HG03175 (cell line): ENCODE data around the gene LSMEM2.
"Not testable (repeated sequence)": the region's sequence is repeated elsewhere in the genome, so short reads cannot be mapped to it uniquely, and the experiment has no call there.

ENCODE experiments used
- ATAC-seq: cut with Tn5 transposase; IDR thresholded peaks from one replicate; pipeline ENCODE4 v1.9.1; 2021; ENCODE audit warnings: mild to moderate bottlenecking, moderate library complexity; ENCODE audit not compliant: unreplicated experiment

LSMEM2 gene

DNA sequence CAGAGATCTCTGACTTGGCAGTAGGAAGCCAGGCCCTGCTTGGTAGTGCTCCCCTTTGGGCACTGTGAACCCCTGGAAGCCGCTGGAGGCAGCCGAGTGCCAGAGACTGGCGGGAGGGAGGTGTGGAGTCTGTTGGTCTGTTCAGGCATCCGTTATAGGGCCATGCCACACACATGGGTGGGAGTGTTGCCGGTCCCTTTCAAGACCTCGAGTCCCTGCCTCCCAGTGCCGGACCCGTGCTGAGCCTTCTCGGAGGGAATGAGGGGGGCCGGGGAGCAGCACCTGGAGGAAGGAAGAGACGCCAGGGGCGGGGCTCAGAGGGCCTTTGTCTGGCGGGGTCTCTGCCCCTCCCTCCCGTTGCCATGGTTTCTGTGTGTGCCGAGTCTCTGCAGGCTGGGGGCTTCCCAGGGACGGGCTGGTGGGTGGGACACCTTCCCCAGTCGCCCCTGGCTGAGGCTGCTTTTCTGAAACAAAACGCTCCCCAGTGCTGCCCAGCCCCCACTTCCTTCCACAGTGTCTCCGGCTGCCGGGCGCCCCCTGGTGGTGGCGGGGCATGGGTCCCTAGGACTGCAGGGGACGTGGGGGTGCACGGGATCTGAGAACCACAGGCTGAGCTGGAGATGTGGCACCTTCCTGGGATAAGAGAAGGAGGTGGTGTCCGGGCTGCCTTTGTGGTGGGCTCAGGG lies 32.9 kb upstream of the LSMEM2 start:
- peak; percentile 71 for ATAC-seq

DNA sequence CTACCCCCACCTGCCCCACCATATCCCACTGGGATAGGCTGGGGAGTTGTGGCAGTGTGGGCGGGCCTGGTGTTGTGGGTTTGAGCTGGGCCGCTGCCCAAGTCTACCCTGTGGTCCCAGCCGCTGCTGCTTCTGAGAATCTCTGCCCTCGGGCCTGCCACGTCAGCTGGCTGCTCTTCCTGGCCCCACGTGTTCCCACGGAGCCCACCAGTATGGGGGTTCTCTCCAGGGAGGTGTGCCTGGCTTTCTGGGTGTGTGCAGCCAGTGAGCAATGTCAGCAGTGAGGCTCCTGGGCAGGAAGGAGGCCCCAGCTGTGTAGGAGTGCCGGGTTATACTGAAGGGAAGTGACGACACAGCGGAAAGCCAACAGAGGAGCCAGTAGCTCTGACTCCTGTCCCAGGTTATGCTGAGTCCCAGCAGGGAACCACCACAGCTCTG lies 32.4 kb upstream of the LSMEM2 start:
- peak; percentile 49 for ATAC-seq

DNA sequence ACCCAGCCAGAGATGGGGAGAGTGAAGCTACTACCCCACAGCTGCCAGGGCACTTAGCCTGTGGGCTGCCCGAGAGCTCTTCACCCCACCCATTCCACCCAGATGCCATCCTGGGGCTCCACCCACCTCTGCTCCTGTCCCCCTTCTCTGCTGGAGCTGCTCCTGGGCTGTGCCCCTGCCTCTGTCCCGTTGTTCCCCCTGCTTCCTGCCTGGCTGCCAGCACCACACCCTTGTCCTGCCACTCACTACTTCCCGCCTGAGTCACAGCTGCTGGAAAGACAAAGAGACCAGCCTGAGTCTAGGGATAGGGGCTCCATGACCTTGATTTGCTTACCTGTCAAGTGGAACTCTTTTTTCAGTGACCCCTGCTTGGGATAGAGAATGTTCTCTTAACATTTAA lies 30.5 kb upstream of the LSMEM2 start:
- no peak for ATAC-seq

DNA sequence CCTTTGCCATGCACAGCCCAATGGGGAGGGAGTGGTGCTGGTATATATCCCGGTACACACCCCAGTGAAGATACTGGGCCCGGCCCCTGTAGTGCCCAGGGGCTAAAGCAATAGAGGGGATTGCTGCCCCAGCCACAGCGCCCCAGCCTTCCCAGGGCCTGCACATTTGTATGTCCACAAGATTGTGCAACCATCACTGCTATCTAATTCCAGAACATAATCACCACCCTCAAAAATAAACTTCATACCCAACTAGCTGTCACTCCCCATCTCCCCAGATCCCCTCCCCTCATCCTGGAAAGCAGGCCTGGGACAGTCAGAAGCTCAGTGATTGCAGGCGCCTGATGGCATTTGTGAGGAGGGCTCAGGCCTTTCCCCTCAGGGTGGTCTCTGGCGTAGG lies 29.4 kb upstream of the LSMEM2 start:
- ATAC-seq = no peak

DNA sequence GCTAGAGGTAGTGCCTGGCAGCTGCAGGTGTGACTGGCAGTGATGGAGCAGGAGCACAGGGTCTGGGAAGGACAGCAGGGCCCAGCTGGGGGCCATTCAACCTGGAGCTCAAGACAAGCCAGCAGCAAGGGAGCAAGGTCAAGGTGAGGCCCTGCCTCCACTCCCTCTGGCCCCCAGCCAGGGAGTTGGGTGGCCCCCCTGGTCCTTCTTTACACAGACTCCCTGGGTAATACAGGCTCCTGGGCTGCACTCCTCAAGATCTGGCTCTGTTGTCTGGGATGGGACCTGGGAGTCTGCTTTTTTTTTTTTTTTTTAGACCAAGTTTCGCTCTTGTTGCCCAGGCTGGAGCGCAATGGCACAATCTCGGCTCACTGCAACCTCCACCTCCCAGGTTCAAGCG lies 28.4 kb upstream of the LSMEM2 start:
- ATAC-seq = no peak

DNA sequence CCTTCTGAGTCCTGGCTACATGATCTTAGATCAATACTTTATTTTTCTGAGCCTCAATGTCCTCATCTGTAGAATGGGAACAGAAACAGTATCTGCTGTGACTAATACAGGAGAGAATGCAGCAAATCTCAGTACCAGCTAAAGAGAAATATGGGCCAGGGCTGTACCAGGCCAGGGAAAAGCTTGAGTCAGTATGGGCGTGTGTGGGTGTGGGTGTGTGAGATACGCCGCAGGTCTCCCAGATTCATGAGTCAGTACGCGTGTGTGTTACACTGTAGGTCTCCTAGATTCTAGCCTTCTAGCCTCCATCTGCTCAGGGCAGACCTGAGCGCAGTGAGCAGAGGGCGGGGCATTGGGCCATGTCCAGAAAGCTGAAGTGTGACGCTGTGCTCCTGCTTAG lies 27.7 kb upstream of the LSMEM2 start:
- no peak for ATAC-seq

DNA sequence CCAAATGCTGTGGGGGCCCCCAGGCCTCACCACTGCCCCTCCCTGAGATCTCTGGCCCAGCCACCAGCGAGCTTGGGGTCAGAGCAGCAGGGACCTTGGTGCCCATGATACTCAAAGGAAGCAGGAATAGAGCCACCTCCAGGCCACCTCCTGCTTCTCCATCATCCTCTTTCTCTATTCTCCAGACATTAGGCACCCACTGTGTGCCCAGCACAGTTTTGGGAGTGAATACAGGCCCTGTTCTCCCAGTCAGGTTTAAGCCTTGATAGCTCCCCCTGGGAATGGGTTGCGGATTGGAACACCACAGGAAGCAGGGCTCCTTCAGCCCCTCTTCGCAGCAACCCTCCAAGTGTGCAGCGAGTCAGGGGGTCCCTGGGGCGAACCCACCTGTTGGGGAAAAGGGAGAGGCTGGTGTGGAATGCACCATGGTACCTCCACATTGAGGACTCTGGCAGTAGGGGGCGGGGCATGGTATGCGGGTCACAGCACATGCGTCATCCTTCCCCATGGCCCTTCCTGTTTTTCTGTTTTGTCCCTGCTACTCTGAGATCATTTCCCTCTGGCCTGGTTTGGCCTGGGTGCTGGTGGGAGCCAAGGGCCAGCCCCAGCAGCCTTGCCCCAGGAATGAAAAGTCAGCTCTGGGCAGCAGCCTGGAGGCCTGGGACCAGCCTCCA lies 24.2 kb upstream of the LSMEM2 start:
- no peak for ATAC-seq

DNA sequence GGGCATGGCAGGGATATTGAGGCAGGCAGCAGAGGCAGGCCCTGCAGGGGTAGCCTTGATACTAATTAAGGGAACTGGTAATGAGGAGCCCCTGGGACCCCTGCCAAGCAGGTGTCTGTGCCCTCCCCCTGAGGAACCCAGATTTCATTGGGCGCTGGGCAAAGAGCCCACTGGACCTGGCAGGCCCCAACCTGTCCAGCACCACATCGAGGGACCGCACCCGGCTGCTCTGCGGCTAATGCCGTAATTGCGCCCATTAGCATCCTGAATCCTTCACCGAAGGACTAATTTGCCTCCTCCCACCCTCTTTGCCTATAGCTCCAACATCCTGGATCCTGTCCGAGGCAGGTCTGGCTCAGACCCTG lies 23.7 kb upstream of the LSMEM2 start:
- ATAC-seq = no peak

DNA sequence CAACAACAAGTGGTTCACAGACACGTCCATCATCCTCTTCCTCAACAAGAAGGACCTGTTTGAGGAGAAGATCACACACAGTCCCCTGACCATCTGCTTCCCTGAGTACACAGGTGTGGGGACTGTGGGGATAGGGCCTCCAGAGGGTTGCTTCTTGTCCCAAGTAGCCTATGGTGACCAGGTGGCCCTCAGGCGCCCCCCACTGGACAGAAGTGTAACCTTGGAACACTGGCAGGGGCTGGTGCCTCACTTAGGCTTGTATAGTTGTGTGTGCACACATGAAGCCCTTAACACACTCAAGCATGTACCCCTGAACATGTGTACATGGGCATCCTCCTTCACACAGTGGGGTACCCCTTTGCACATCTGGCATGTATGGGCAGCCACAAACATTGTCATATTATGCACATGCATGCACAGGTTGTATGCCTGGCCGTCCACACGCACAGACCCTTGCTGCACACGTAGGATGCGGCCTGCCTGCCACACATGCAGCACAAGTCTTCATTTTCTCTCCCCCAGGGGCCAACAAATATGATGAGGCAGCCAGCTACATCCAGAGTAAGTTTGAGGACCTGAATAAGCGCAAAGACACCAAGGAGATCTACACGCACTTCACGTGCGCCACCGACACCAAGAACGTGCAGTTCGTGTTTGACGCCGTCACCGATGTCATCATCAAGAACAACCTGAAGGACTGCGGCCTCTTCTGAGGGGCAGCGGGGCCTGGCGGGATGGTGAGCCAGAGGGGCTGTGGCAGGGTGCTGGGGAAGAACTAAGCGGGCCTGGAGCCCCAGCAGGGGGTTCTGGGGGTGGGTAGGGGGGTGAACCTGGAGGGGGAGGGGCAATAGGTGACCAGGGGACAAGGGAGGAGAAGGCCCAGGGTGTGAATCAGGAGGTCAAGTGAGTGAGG lies 21.7 kb upstream of the LSMEM2 start:
- no peak for ATAC-seq

DNA sequence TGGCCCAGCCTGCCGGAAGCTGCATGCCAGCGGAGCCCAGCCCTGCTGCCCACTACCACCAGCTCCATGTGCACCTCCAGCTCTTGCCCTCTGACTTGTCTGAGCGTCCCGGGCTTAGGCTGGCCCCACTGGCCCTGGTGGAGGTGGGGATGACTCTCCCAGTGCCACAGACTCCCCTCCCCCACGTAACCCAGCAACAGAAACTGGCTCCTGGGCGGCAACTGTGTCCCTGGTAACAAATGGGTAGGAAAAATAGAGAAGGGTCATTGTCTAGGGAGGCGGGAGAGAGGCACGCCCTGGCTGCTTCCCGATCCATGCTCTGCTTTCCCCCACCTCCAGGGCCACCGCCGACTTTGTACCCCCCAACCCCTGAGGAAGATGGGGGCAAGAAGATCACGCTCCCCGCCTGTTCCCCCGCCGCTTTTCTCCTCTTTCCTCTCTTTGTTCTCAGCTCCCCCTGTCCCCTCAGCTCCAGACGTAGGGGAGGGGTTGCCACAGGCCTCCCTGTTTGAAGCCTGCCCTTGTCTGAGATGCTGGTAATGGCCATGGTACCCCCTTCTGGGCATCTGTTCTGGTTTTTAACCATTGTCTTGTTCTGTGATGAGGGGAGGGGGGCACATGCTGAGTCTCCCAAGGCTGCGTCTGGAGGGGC lies 20.7 kb upstream of the LSMEM2 start:
- ATAC-seq = no peak

DNA sequence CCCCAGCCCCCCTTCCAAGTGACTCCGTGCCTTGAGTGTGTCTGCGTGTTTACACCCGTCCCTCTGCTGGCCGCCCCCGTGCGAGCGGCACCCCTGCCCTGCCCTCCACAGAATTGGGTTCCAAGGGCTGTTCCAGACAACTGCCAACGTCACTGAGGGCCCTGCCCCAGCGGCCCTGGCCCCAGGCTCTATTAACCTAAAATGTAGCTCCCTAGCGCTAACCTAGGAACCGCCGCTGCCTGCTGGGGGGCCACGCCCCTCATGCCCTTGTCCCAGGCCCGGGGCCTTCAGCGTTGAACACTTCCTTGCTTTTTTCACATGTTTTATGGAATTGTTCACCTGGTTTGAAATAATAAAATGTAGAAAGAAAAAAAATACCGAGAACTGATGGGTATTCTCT lies 19.9 kb upstream of the LSMEM2 start:
- ATAC-seq = no peak

DNA sequence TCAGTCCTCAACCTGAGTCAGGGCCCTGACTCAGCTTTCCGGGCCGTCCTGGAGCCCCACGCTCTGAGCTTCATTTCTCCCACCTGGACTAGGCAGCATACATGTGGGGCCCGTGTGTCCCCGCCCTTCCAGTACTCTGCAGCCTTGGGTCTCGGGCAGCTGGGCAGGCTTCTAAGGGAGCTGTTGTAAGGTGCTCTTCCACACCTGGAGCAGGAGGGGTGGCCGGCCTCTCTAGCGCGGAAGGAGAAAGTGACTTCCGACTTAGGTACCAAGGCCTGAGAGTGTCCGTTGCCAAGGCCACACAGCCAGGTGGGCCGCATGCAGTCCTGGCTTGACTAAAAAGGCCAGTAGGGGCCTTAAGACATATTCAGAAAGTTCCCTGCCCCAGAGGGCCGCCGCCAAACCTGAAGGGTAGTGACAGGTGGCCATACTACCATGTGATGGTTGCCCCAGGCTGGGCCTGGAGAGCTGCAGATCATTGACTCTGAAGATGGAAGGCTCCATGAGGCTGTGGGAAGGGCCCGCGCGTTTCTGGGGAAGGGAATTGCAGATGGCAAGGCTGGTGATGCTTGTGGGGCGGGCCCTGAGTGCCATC lies 19.4 kb upstream of the LSMEM2 start:
- ATAC-seq = peak; percentile 15

DNA sequence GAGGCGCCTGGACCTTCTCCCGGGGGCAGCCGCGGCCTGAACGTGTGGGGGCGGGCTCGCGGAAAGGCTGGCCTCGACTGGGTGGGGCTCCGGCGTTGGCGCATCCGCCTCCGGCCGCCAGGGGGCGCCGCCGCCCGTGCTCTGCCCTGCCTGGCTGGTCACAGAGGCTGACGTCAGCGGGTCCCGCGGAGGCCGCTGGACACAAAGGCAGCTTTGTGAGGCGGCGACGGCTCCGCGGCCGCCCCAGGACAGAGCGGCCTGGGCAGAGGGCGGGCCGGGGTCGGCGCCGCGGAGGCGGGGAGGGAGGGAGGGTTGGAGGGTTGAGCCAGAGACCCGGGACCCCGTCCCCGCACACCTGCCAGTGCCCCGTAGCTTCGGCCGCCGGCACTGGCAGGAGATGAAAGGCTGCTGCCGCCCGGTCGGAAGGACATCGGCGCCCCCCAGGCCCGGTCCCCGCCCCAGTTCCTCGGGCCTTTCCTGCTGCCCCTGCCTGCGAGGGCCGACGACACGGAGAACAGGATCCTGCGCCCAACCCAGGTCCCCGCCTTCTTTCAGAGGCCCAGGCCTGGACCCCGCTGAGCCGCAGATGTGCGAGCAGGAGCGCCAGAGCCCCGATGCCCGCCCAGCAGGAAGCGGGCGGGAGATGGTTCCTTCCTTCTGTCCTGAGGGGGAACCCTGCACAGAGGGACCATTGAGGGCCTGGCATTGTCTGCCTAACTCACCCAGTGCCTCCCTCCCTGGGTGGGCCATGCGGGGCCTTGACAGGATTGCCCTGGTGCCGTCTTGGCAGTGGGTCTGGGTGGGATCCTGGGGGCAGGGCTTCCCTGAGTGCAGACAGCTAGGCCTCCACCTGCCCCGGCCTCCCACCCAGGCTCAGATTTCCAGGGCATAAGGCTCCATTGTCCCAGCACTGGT lies 18.6 kb upstream of the LSMEM2 start:
- ATAC-seq = peak; percentile 84

DNA sequence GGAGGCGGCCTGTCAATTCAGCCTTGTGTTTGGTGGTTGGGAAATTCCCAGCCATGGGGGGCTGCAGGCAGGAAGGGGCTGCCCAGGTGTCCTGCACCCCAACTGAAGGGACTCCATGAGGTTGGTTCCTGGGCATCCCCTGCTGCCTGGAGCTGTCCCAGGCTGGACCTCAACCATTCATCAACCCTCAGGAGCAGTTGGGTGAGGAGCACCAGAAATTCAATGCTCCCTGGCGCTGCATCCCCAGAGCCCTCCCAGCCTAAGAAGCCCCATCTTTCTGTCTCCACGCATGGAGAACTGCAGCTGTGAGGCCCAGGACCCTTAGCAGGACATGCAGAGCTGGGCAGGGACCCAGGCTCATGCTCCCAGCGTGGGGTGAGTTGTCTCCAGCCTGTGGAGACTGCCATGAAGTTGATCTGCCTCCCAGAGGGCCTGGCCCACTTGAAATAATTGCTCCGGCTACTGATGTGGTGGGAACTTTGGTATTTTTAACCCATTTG lies 17.9 kb upstream of the LSMEM2 start:
- no peak for ATAC-seq

DNA sequence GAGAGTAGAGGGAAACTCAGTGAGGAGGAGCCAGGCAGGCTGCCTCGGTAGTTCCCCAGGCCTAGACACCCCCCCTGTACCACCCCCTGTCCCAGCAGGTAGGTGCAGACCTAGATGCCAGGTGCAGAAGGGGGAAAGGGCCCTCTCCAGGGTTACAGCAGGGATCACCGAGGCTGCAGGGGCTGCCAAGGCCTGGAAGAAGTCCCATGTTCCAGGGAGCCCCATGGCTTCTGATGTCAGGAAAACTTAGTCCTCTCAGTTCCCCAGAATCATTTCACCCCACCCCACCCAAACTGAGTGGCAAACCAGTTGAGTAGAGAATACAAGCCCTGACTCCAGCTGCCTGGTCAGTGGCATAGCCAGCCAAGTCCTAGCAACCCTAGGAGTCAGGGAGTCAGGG lies 17.4 kb upstream of the LSMEM2 start:
- no peak for ATAC-seq

DNA sequence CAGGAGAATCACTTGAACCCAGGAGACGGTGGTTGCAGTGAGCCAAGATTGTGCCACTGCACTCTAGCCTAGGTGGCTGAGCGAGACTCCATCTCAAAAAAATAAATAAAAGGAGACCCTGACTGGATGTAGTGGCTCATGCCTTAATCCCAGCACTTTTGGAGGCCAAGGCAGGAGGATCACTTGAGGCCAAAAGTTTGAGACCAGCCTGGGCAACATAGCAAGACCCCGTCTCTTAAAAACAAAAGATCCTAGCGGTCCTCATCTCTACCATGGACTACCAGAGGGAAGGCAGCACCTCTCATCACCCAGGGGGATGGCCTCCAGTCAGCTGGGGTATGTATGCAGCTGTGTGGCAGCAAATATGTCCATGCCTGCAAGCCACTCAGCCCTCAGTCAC lies 16.7 kb upstream of the LSMEM2 start:
- ATAC-seq = not testable (repeated sequence)

DNA sequence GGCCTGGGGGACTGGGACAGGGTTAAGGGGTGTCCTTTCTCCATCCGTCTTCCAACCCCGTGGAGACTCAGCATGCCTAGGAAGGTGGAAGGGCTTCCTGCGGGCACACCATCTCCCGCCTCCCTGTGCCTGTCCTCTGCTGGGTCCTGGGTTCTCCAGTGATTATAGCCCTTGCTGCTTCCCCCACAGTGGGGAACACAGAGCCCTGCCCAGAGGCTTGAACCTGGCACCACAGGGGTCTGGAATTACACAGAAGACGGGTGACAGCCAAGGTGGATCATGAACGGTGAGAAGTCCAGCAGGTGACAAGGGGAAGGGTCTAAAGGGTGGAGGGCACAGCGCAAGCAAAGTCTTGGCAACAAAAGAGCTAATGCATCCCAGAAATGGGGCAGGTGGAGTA lies 16.1 kb upstream of the LSMEM2 start:
- ATAC-seq = no peak

DNA sequence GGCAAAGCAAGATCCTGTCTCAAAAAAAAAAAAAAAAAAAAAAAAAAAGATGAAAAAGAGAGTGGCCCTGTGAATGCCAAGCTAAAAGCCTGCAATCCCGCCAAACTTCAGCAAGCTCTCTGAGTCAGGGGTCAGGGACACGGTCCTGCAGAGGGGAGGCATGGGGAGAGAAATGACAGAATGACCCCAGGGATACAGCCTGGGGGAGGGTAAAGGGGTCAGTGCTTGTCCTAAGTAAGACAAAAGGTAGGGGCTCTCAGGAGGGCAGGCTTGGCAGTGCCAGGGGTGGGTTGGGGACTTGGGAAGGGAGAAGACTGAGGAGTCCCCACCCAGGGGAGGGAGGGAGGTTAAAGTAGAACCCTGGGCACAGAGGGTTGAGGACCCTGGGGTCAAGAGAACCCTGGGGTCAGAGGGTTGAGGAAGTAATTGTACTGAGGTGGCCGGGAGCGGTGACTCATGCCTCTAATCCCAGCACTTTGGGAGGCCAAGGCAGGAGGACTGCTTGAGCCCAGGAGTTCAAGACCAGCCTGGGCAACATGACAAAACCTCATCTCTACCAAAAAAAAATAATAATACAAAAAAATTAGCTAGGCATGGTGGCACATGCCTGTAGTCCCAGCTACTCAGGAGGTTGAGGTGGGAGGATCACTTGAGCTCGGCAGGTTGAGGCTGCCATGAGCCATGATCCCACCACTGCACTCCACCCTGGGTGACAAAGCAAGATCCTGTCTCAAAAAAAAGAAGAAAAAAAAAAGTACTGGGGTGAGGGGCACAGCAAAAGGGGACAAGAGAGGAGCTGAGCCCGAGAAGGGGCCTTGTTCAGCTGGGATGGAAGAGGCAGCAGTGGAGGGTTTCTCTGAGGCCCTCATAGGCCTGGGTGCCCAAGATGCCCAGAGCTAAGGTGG lies 15.2 kb upstream of the LSMEM2 start:
- ATAC-seq = no peak
